ENCODE measurements around the gene RNASEH2B.

Gene RNASEH2B

GRCh38 chr13:50927701-50928100 lies 18.1 kb downstream of the RNASEH2B start:
- no peak for TF ChIP-seq POLR2A (IDR thresholded peaks at IDR 0.05; ENCODE audit: extremely low read depth, insufficient read length)
- no peak for TF ChIP-seq CTCF (IDR thresholded peaks at IDR 0.05; ENCODE audit: low read depth, low read length)
- H3K4me3 ChIP-seq (ENCODE audit: low read depth, low read length) = no peak overlapping the region
- DNase-seq (ENCODE audit: low read depth) = no peak

GRCh38 chr13:50928102-50928501 lies 18.5 kb downstream of the RNASEH2B start:
- H3K4me3 ChIP-seq (ENCODE audit: low read depth, low read length) = no peak overlapping the region
- TF ChIP-seq MYC (IDR thresholded peaks at IDR 0.05; ENCODE audit: low read depth, low read length) (no peak), CTCF (IDR thresholded peaks at IDR 0.05; ENCODE audit: low read depth, low read length) (no peak)
- no peak for DNase-seq (ENCODE audit: low read depth)

GRCh38 chr13:50928659-50929462 lies 19.3 kb downstream of the RNASEH2B start:
- peak; percentile 41 for DNase-seq (ENCODE audit: low read depth)
- H3K4me3 ChIP-seq (ENCODE audit: low read depth, low read length) = no peak overlapping the region
- TF ChIP-seq POLR2A (IDR thresholded peaks at IDR 0.05; ENCODE audit: extremely low read depth, insufficient read length) (no peak), MYC (IDR thresholded peaks at IDR 0.05; ENCODE audit: low read depth, low read length) (peak; percentile 48; the same call in 1 of the 2 replicates), MAX (IDR thresholded peaks at IDR 0.05; ENCODE audit: low read depth, low read length) (peak; percentile 49; the same call in 1 of the 2 replicates)

- TF ChIP-seq MYC (IDR thresholded peaks at IDR 0.05; ENCODE audit: low read depth, low read length) (no peak), POLR2A (IDR thresholded peaks at IDR 0.05; ENCODE audit: extremely low read depth, insufficient read length) (no peak), MAX (IDR thresholded peaks at IDR 0.05; ENCODE audit: low read depth, low read length) (no peak), CTCF (IDR thresholded peaks at IDR 0.05; ENCODE audit: low read depth, low read length) (no peak)
- no peak for DNase-seq (ENCODE audit: low read depth)
Measured at GRCh38 chr13:50932091-50932490, 22.5 kb downstream of the RNASEH2B start.

GRCh38 chr13:50934735-50935435 lies 25.3 kb downstream of the RNASEH2B start:
- TF ChIP-seq MAX (IDR thresholded peaks at IDR 0.05; ENCODE audit: low read depth, low read length) = no peak
- DNase-seq (ENCODE audit: low read depth) = no peak
- H3K4me3 ChIP-seq (ENCODE audit: low read depth, low read length) = no peak overlapping the region

More at GRCh38 chr13:50932091-50932490, 22.5 kb downstream of the RNASEH2B start:
- H3K4me3 ChIP-seq (ENCODE audit: low read depth, low read length) = no peak overlapping the region

GRCh38 chr13:50936679-50937078 lies 27.1 kb downstream of the RNASEH2B start:
- TF ChIP-seq POLR2A (IDR thresholded peaks at IDR 0.05; ENCODE audit: extremely low read depth, insufficient read length) (no peak), CTCF (IDR thresholded peaks at IDR 0.05; ENCODE audit: low read depth, low read length) (no peak), MAX (IDR thresholded peaks at IDR 0.05; ENCODE audit: low read depth, low read length) (no peak), MYC (IDR thresholded peaks at IDR 0.05; ENCODE audit: low read depth, low read length) (no peak)
- peak; percentile 30 for DNase-seq (ENCODE audit: low read depth)
- H3K4me3 ChIP-seq (ENCODE audit: low read depth, low read length) = no peak overlapping the region

All from NB4 (cell line).